Occipital lobe (tissue), 2 donors: ENCODE results near the gene TMED8. TPM values are rescaled to one million over a fixed set of nuclear protein-coding genes. Genes with fewer than 3 reads are reported as not detected.
A peak's percentile ranks its signal among the peaks of the same experiment; 100 is the strongest.
"Not testable (repeated sequence)": the region's sequence is repeated elsewhere in the genome, so short reads cannot be mapped to it uniquely, and the experiment has no call there.

ENCODE experiments used
- DNase-seq: peaks from one replicate; lab custom pipeline; 2025; lab: John Stamatoyannopoulos, UW
- total RNA-seq: library from RNA; depleted of rRNA; stranded (reverse); fragments of >200 nt; gene quantifications from one replicate; pipeline ENCODE4 v1.2.3, GENCODE V29; 2014

TMED8 gene, protein sequence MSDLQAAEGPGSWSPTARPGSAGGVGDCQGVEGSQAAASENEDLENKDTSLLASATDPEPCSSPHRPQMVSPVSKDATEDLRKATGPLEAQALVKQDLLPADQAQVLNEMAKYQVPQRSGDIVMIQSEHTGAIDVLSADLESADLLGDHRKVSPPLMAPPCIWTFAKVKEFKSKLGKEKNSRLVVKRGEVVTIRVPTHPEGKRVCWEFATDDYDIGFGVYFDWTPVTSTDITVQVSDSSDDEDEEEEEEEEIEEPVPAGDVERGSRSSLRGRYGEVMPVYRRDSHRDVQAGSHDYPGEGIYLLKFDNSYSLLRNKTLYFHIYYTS
- total RNA-seq = 27.6 TPM

- peak; percentile 82 for DNase-seq
These were observed at the start of gene TMED8, which contains the start of gene SAMD15 for GRCh38 chr14:77376771-77377501. Gene TMED8, minus strand, starts transcription at chr14:77377094. Its CDS starts 41 bp downstream, at chr14:77377053. Gene SAMD15, plus strand, starts transcription at chr14:77377379. Its CDS starts 40 bp downstream, at chr14:77377419.

GRCh38 chr14:77426396-77426795, 49.5 kb upstream of the TMED8 start:
- no peak for DNase-seq

DNA sequence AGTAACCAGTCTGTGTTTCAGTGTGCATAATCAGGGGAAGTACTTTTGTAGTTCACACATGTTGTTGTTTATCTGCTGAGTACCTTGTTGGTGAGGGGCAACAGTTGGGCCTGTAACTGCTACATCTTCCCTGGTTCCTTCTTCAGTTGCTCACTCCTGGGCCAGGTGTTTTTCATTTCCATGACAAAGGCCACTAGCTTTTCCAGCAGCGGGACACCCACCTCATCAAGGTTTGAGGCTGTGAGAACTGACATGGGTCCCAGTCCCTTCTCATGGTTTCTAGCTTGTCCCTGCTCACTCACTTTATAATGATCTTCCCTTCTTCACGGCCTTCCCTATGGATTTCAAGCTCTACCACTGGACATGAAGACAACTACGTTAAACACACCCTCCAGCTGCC, 48.0 kb upstream of the TMED8 start:
- no peak for DNase-seq

DNA sequence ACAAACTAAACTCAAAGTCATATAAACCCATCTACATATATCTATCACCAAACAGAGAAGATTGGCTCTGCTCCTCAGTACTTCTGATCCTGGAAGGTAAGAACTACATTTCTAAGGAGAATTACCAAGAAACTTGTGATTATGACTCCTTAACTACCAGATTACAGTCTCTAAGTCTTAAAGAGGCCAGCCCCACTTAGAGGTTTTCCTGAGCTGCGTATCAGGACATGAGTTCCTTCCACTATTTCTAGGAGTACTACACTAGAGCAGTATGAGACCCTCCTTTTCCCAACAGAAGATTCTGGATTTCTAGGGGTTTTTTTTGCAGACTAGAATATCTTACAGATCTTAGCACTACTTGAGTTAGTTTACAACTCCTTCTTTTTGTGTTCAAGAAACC, 46.5 kb upstream of the TMED8 start, which contains the start of gene NOXRED1:
TSS of gene NOXRED1 (minus strand) at position 101 of the 400 bp plus-strand sequence. CDS start 634 bp downstream, outside the sequence.
- no peak for DNase-seq

DNA sequence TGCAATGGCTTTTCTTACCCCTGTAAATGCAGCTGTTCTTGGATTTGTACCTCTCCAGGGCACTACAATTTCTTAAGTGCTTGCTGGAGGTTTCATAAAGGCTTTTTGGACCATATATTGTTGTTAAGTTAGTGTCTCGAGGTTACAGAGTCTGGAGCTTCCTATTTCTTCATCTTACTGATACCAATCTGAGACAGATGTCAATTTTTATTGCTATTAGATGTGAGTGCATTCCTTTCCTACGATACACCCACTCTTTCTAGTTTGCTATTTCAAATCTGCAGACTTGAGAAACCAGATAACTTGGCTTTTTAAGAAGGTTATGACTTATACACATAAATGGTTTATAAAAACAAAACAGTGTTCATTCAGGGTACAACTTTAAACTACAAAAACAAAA, 44.3 kb upstream of the TMED8 start:
- DNase-seq = no peak

DNA sequence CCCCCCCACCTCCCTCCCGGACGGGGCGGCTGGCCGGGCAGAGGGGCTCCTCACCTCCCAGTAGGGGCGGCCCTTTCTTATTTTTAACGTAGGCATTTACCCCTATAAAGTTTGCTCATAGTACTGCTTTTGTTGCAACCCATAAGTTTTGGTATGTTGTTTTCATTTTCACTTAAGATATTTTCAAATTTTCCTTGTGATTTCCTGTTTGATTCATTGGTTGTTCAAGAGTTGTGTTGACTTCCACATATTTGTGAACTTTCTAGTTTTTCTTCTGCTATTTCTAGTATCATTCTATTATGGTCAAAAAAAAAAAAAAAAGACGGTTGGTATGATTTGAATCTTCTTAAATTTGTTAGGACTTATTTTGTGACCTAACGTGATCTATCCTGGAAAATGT, 39.9 kb upstream of the TMED8 start:
- DNase-seq = no peak

DNA sequence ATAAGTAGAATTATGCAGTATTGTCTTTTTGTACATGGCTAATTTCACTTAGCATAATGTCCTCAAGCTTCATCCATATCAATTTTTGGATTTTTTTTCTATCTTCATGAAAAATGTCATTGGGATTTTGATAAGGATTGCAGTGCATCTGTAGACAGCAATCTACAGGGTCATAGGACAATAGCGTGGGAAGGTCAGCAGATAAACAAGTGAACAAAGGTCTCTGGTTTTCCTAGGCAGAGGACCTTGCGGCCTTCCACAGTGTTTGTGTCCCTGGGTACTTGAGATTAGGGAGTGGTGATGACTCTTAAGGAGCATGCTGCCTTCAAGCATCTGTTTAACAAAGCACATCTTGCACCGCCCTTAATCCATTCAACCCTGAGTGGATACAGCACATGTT, 39.2 kb upstream of the TMED8 start:
- not testable (repeated sequence) for DNase-seq

DNA sequence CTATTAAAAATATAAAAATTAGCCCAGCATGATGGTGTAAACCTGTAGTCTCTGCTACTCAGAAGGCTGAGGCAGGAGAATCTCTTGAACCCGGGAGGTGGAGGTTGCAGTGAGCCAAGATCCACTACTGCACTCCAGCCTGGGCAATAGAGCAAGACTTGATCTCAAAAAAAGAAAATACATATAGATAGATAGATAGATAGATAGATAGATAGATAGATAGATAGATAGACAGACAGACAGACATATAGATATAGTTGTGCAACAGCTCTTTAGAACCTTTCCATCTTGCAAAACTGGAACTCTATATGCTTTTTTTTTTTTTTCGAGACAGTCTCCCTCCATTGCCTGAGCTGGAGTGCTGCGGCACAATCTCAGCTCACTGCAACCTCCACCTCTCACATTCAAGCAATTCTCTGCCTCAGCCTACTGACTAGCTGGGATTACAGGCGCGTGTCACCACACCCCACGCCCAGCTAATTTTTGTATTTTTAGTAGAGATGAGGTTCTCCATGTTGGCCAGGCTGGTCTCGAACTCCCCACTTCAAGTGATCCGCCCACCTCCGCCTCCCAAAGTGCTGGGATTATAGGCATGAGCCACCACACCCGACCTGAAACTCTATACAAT, 38.6 kb upstream of the TMED8 start:
- DNase-seq = not testable (repeated sequence)

DNA sequence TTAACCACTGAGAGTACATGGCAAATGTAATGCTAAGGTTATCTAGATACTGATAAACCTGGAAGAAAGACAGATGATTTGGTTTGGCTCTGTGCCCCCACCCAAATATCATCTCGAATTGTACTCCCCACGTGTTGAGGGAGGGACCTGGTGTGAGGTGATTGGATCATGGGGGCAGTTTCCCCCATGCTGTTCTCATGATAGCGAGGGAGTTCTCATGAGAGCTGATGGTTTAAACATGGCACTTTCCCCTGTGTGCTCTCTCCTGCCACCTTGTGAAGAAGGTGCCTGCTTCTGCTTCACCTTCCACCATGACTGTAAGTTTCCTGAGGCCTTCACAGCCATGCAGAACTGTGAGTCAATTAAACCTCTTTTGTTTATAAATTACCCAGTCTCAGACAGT, 32.2 kb upstream of the TMED8 start:
- no peak for DNase-seq

- DNase-seq = no peak
These were observed 30.3 kb upstream of the TMED8 start for GRCh38 chr14:77407158-77407557.

DNA sequence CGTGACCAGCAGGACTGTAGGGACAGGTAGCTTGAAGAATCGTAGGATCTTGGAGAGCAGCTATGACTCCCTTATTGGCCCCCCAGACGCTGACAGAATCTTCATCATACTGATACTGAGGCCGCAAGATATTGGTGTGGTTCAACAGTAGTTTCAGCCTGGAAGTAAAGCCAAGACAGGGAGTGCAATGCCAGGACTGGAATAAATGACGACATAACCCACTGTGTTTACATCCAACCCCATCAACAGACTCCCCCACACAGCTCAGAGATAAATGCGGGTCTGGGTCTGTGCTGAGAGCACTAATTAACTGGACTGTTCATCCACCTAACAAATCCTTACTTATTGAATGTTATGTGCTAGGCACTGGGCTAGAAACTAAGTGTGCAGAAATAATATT, 29.8 kb upstream of the TMED8 start:
- DNase-seq = no peak

DNA sequence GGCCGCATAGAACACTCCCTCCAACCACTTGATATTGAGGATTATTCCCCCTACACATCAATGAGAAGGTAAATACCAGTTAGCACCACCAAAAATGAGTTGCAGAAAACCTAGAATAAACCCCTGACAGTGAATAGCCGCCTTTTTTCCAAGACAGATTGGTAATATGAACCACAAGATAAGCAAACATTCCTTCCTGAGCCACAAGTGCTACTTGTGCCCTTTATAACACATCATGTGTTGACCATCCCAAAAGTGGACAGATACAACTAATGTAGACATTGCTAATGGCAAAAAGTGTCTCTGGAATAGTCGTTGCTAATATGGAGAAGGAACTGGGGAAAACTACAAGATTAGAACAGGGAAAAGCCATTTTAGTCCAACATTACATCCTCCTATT, 29.2 kb upstream of the TMED8 start:
- DNase-seq = no peak

- no peak for DNase-seq
These were observed 26.9 kb upstream of the TMED8 start for GRCh38 chr14:77403768-77404167.

- DNase-seq = no peak
These were observed 23.3 kb upstream of the TMED8 start for GRCh38 chr14:77400216-77400615.

- DNase-seq = no peak
These were observed 13.3 kb upstream of the TMED8 start for GRCh38 chr14:77390188-77390587.

DNA sequence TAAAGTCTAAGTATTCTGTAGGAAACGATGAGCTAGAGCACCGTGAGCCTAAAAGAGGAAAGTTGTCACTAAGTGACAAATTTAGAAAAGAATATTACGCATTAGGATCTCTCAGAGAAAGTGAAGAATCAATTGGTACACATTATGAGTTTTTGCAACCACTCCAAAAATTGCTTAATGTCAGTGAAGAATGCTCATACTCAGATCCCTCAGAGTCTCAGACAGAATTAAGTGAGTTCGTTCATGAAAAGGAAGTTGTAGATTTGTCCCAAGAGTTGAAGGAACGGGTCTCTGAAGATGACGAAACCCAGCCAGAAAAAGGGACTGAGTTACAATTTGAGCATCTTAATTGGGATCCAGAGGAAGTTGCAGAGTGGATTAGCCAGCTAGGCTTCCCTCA, 1.8 kb upstream of the TMED8 start:
- DNase-seq = no peak

DNA sequence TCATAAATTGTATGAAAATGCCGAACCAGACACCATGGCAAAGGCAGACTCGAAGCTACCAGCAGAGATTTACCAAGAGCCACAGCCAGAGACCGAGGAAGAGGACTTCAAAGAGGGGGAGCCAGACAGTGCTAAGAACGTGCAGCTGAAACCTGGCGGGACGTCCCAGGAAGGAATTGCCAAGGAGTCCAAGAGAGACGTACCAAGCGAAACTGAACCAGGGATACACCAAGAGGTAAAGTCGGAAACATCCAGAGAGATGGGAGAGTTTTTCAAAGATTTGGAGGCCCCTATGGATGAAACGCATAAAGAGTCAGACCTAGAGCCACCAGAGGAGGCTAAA, 579 bp upstream of the TMED8 start:
- no peak for DNase-seq

GRCh38 chr14:77375973-77376770, 722 bp downstream of the TMED8 start:
- no peak for DNase-seq

DNA sequence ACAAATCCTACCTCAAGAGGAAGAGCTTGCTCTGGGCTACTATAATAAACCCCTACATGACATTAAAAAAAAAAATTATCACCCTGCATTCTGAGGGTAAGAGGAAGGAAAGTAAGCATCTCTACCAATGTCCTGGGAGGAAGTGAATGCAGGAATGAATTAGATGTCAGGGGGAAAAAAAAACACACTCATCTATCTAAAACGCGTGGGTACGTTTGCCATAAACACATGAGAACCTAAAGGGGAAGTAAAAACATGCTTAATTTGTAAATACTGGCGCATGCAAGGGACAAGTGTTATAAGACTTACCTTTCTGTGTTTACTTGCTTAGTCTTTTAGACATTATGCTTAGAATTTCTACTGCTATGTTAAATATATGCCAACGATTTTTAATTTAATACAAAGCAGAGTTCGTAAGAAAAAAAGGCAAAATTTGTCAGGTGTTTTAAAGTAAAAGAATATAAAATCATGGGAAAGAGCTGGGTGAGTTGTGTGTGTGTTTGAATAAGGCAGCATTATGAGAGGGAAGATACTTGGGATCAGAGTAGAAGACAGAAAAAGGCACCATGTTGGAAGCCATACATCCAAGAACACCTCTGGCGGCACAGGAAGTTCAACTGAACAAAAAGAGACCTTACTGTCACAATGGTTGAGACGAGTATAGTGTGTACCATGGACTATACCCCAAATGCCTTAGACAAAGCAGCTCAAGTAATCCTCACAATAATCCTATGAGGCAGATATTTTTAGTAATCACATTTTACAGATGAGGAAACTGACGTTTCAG, 1.5 kb downstream of the TMED8 start:
- DNase-seq = no peak

- no peak for DNase-seq
These were observed 4.5 kb downstream of the TMED8 start for GRCh38 chr14:77372304-77372841.

DNA sequence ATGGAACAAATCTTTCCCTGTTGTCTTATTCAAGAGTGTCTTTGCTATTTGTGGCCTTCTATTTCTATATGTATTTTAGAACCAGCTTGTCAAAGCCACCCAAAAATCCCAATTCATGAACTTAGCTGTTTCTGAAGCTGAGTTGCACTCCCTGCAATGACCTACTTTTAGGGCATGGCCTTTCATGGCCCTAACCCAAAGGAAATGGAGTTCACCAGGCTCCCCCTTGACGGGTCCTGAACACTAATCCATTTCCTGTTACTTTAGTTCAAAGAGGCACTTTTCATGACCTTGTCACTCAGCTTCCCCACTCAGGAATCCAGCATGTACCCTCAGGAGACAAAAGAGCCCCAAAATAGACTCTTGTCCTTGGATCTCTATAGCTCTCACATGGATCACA, 7.6 kb downstream of the TMED8 start:
- DNase-seq = no peak
